GM12865 (cell line): ENCODE results near the gene TSPAN14.

ENCODE experiments used
- DNase-seq: peaks from one replicate; pipeline ENCODE4 v3.0.0; 2010; ENCODE audit warnings: low read depth
- H3K4me3 ChIP-seq: 2 replicates; pipeline ENCODE4 v1.5.1; 2011; ENCODE audit warnings: mild to moderate bottlenecking, low read depth, low read length, control low read depth
- CTCF ChIP-seq: IDR thresholded peaks from 2 replicates; pipeline ENCODE4 v1.5.1; 2011; ENCODE audit warnings: low read length, control low read depth, low read depth, inconsistent platforms; ENCODE audit not compliant: insufficient read depth; ENCODE audit errors: missing control alignments

TSPAN14 gene

GRCh38 chr10:80453056-80453841, 861 bp upstream of the TSPAN14 start:
- no peak for TF ChIP-seq CTCF
- H3K4me3 ChIP-seq, result peak overlapping the region; percentile 44
- DNase-seq, result no peak

GRCh38 chr10:80454513-80455460, 677 bp downstream of the TSPAN14 start:
- no peak for TF ChIP-seq CTCF
- H3K4me3 ChIP-seq, result peak overlapping the region; percentile 56
- DNase-seq, result peak; percentile 60

- peak overlapping the region; percentile 56 for H3K4me3 ChIP-seq
- TF ChIP-seq CTCF, result no peak
- DNase-seq, result peak; percentile 21
Measured at GRCh38 chr10:80455461-80456349, 1.6 kb downstream of the TSPAN14 start.

GRCh38 chr10:80457554-80458262, 3.6 kb downstream of the TSPAN14 start:
- DNase-seq, result no peak
- no peak overlapping the region for H3K4me3 ChIP-seq
- TF ChIP-seq CTCF, result no peak

GRCh38 chr10:80458263-80458625, 4.1 kb downstream of the TSPAN14 start:
- H3K4me3 ChIP-seq, result no peak overlapping the region
- no peak for TF ChIP-seq CTCF
- no peak for DNase-seq

- no peak for TF ChIP-seq CTCF
- no peak overlapping the region for H3K4me3 ChIP-seq
- DNase-seq, result no peak
Measured at GRCh38 chr10:80458638-80459037, 4.5 kb downstream of the TSPAN14 start.
